ENCODE measurements around the gene LRSAM1.

- no peak for TF ChIP-seq POLR2AphosphoS5 (IDR thresholded peaks at IDR 0.05; ENCODE audit: low read depth, low read length)
- TF ChIP-seq, protein P1, sequence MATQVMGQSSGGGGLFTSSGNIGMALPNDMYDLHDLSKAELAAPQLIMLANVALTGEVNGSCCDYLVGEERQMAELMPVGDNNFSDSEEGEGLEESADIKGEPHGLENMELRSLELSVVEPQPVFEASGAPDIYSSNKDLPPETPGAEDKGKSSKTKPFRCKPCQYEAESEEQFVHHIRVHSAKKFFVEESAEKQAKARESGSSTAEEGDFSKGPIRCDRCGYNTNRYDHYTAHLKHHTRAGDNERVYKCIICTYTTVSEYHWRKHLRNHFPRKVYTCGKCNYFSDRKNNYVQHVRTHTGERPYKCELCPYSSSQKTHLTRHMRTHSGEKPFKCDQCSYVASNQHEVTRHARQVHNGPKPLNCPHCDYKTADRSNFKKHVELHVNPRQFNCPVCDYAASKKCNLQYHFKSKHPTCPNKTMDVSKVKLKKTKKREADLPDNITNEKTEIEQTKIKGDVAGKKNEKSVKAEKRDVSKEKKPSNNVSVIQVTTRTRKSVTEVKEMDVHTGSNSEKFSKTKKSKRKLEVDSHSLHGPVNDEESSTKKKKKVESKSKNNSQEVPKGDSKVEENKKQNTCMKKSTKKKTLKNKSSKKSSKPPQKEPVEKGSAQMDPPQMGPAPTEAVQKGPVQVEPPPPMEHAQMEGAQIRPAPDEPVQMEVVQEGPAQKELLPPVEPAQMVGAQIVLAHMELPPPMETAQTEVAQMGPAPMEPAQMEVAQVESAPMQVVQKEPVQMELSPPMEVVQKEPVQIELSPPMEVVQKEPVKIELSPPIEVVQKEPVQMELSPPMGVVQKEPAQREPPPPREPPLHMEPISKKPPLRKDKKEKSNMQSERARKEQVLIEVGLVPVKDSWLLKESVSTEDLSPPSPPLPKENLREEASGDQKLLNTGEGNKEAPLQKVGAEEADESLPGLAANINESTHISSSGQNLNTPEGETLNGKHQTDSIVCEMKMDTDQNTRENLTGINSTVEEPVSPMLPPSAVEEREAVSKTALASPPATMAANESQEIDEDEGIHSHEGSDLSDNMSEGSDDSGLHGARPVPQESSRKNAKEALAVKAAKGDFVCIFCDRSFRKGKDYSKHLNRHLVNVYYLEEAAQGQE (IDR thresholded peaks at IDR 0.05; ENCODE audit: insufficient read depth in 1 of 2, low read depth in 2 of 2, low read length in 2 of 2): no peak
- TF ChIP-seq FOXP2 (optimal IDR thresholded peaks at IDR 0.05; ENCODE audit: borderline replicate concordance, extremely low read depth, extremely low read length, insufficient read depth): no peak
Measured at GRCh38 chr9:127503379-127503921, 52.1 kb downstream of the LRSAM1 start.
